NCI-H128 (cell line): ENCODE measurements around the gene TFCP2L1.

Source experiments
- DNase-seq: peaks from one replicate; lab custom pipeline; 2025; ENCODE audit not compliant: unreplicated experiment; lab: John Stamatoyannopoulos, UW

The TFCP2L1 gene

GRCh38 chr2:121244616-121245015 lies 40.4 kb downstream of the TFCP2L1 start:
- no peak for DNase-seq

GRCh38 chr2:121243821-121244460 lies 41.1 kb downstream of the TFCP2L1 start:
- DNase-seq: no peak

GRCh38 chr2:121242976-121243375 lies 42.0 kb downstream of the TFCP2L1 start:
- no peak for DNase-seq

DNA sequence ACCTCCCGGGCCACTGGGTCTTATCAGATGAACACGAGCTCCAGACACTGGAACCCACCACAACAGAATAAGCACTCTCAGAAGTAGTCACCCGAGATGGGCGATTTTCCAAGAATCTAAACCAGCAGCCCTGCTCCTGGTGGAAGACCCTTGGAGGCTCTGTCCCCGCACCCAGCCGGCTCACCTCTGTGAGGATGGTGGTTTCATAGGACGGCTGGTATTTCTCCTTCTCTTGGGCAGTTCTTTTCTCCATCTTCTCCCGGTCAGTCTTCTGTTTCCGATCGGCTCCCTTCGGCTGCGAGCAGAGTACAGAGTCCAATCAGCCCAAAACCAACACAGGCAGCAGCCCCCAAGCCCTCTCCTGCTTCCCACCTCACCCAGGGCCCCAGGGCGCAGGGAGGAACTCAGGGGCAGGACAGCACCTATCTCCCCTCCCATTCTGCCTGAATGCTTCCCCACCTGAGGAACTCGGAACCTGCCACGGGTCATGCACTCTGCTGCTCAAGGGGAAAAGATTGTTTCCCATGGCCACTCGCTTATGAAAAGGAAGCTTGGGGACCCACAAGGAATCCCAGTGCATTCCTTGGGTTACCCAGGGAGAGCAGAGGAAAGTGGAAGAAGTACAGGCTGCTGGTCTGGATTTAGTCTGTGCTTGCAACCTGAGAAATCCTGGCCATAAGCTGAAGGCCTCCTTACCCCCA lies 42.7 kb downstream of the TFCP2L1 start:
- no peak for DNase-seq

- no peak for DNase-seq
Observed at GRCh38 chr2:121241466-121241865, 43.5 kb downstream of the TFCP2L1 start.

GRCh38 chr2:121240436-121240835 lies 44.6 kb downstream of the TFCP2L1 start:
- DNase-seq: no peak

DNA sequence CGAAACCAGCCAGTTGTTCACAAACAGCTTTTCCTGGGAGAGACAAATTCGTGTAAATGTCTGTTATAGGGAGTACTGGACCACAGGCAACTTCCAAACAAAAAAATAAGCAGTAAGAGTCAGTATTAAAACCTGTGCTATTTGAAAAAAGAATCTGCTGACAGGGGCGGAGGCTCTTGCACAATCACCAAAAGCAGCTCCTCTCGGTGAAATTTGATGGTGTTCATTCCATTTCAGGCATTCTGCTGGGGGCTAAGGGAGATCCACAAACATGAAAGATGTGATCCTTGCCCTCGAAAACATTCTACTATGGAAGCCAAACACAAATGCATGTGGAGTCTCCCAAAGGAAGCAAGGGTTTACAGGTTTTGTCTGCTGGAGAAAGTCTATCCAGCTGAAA lies 45.0 kb downstream of the TFCP2L1 start:
- no peak for DNase-seq

DNA sequence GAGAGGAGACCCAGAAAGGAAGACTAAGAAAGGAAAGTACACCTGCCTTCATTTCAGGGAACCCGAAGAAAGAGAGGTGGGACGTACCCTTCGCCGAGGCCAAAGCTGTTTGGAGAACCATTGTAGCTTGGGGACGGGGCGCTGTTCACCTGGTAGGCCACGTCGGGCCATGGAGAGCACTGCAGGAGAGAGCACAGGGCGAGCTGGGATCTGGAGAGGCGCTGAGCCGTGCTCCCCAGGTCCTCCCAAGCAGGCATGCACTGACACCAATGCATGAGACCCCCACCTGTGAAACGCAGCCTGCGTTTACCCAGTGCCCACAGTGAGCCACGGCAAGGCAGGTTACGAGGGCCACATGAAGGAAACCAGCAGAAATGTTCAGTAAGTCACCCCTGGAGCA lies 45.5 kb downstream of the TFCP2L1 start:
- DNase-seq: no peak

GRCh38 chr2:121238828-121239227 lies 46.2 kb downstream of the TFCP2L1 start:
- no peak for DNase-seq

DNA sequence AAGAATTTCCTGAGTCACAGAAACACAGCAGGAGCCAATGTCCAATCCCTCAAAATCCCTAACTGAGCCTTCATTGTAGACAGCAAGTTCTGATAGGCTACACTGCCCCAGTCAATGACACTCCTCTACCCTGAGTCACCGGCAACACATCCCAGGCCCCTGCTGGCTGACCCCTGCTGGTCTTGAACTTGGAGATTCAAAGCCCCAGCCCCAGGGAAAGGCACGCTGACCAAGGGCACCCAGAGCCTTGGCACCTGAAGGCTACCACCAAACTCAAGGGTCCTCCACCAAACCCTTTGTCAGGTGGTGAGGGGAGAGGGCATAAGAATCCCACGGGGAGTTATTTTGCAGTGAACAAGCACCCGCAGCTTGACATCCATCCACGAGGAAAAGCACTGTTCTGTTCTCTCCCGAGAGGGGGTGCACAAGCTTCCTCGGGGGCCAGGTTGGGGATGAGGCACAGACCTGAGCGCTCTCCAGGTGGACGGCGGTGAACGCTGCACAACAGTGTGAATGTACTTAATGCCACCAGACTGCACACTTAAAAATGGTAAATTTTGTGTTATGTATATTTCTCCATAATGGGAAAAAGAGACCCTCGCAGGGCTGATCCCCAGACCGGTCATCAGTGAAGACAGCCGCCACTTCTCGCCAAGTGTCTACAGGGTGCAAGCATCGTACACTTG lies 46.9 kb downstream of the TFCP2L1 start:
- no peak for DNase-seq

- DNase-seq: no peak
Observed at GRCh38 chr2:121237336-121237979, 47.5 kb downstream of the TFCP2L1 start.

DNA sequence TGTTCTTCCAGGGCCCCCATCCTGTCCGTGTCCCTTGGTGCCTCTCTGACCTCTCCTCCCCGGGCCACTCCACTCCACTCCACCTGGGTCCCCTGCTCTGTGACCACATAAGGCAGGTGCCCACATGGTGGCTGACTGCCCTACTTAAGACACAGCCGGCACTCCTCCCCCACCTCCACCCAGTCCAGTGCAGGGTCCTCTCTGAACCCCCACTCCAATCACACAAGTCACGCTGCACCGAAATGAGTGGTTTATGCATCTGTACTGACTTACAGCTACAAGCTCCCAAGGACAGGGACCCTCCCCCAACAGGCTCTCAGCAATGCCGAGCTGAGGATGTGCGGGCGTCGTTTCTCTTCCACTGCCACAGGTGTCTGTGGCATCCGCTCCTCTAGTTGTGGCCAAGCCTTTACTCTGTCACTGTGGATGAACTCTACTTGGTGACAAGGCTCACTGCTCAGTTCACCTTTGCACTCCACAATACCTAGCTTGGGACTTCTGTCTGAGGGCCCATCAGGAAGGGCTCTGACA lies 48.3 kb downstream of the TFCP2L1 start:
- no peak for DNase-seq

DNA sequence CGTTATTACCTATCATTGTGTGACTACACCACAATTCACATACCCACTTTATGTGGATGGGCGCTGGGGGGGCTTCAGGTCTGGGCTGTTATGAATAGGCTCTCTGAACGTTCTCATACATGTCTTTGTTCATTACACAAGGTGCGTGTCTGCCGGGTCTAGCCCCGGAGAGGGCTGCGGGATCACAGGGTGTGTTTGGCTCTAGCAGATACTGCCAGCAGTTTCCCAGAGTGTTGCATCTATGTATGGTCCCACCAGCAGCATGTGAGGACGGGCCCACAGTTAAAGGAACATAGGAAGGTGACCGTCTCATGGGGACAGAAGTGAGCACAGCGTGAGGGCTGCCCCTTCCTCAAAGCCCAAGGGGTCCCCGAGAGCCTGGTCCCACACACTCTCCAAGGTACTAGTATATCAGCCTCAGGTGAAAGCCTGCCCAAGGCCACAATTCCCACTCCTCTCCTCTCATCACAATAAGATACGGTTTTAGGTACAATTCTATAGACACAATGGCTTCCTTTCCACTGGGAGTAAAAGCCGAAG lies 48.8 kb downstream of the TFCP2L1 start:
- DNase-seq: no peak

DNA sequence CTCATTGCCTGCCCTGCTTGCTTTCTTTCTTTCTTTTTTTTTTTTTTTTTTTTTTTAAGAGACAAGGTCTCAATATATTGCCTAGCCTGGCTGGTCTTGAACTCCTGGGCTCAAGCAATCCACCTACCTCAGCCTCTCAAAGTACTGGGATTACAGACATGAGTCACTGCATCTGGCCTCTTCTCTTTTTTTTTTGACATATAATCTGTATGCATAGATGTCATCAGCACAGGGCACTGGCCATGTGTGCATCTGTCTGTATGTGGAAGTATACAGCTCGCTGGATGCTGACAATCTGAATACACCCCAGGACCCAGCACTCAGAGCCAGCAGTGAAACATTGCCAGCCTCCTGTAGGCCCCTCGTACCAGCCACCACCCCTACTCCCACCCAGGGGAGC lies 49.5 kb downstream of the TFCP2L1 start:
- no peak for DNase-seq

GRCh38 chr2:121234791-121235190 lies 50.2 kb downstream of the TFCP2L1 start:
- no peak for DNase-seq

DNA sequence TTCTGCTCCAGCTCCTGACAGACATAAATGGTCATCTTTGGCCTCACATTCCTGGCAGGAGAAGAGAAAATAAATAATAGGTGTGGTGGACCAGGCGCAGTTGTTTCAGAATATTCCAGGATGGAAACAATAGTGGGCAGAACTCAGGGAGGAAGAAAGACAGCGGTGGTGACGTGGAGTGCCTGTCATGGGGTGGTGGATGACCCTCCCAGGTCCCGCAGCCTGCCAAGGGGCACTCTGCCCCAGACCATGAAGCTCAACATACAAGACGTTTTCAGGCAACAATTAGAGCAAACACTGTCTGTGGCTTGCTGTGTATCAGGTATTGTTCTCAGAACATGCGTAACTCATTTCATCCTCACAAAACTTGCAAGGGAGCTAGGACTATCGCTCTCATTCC lies 50.9 kb downstream of the TFCP2L1 start:
- no peak for DNase-seq

GRCh38 chr2:121233486-121234110 lies 51.4 kb downstream of the TFCP2L1 start:
- DNase-seq: no peak

DNA sequence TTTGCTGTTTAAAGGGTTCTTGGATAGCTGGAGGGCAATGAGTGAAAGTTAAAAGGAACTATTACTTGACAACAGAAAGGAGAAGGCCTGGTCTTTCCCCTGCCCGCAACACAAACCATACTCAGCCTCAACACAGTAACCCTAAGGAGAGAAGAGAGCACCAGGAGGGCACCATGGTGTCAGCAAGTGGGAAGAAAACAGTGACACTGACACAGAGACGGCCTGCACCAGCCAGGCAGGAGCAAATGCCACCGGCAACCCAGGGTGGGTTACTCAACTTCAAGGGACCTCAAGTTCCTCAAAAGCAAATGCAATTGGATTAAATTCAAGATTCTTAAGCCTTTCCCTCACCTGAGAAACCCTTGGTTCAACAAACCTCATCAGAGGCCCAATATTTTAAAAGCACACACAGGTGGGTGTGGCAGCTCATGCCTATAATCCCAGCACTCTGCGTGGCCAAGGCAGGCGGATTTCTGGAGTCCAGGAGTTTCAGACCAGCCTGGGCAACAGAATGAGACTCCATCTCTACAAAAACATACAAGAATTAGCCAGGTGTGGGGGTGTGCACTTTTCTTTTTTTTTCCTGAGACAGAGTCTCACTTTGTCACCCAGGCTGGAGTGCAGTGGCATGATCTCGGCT lies 52.3 kb downstream of the TFCP2L1 start:
- DNase-seq: no peak

DNA sequence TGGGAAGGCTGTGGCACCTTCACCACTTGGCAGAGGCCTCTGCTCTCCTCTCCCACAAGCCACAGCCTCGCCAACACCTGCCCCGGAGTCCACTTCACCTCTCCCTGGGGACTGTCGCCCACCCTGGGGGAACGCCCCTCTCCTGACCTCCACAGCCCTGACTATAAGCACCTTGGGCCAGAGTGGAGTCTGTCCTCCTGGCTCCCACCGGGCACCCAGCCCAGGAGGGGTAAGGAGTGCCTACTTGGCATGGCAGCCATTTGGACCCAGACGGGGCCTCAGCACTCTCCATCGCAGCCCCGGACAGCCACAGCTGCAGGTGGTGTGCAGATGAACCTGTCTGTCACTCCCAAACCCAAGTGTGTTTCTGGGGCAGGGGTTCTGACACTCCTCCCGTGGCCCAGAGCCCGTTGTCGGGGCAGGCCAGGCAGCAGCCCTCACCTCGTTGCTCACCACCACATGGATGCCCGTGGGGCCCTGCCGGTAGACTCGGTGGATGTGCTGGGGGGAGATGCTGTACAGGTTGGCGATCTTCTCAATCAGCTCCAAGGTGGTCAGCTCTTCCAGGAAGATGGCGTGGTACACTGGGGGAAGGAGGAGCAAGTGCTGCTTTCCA lies 53.5 kb downstream of the TFCP2L1 start:
- no peak for DNase-seq

DNA sequence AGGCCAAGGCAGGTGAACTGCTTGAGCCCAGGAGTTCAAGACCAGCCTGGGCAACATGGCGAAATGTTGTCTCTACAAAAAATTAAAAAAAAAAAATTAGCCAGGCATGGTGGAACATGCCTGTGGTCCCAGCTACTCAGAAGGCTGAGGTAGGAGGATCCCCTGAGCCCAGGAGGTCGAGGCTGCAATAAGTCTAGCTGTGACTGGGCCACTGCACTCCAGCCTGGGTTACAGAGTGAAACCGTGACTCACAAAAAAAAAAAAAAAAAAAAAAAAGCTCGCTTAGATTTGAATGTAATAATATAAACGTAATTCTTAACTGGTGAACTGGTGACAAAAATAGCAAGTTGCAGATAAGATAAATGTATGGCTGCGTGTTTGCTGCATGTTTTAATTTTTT lies 56.5 kb downstream of the TFCP2L1 start:
- no peak for DNase-seq
